ENCODE data around the gene COL20A1. TPM values are rescaled to one million over a fixed set of nuclear protein-coding genes. Genes with fewer than 3 reads are reported as not detected.

Gene COL20A1
- total RNA-seq, 2 donors from 2014 or later = not detected

DNA sequence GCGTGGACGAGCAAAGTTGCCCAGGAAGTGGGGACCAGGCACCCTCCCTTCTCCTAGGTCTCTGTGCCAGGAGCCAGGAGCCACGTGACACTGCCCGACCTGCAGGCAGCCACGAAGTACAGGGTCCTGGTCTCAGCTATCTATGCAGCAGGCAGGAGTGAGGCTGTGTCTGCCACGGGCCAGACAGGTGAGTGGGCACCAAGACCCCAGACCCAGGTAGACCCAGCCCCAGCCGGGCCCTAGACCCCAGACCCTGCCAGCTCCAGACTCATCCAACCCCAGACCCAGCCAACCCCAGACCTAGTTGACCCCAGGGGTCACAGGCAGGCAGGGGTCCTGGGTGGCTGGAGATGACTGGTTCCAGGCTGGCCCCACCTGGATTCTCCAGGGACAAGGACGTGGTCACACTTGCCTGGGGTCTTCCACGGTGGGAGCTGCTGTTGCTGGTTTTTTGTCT is 21.1 kb downstream of the COL20A1 start:
- H3K9me3 ChIP-seq = no peaks in the 10 kb centered on the region

GRCh38 chr20:63314566-63315239 is 21.7 kb downstream of the COL20A1 start:
- Histone ChIP-seq H3K36me3 (replicated peaks in 1 of 2; ENCODE audit: insufficient read depth in 1 of 2, low read depth in 2 of 2) (no peaks in the 10 kb centered on the region), H3K4me3 (no peak overlapping the region), H3K4me1 (no peaks in the 10 kb centered on the region), H3K27ac (no peak overlapping the region), H3K9me3 (no peaks in the 10 kb centered on the region), H3K27me3 (peaks cover 0 to 6% of the 10 kb centered on the region in 2 donors)
- DNase-seq (no peak), ATAC-seq (no peak)
- WGBS, 2 donors = 56 to 68% methylated on average over 10 to 20 of the region's 21 CpGs
- TF ChIP-seq CTCF (IDR thresholded peaks at IDR 0.05) (no peak), POLR2A (IDR thresholded peaks at IDR 0.05) (no peak)
- intact Hi-C loops (cut with DNase I) = no loop called here

More for the DNA sequence above, 21.1 kb downstream of the COL20A1 start:
- Histone ChIP-seq H3K27ac (no peak overlapping the region), H3K4me1 (no peaks in the 10 kb centered on the region), H3K27me3 (peaks cover 0 to 6% of the 10 kb centered on the region in 2 donors), H3K36me3 (replicated peaks in 1 of 2; ENCODE audit: insufficient read depth in 1 of 2, low read depth in 2 of 2) (no peaks in the 10 kb centered on the region), H3K4me3 (no peak overlapping the region)
- intact Hi-C loops (cut with DNase I) = no loop called here
- TF ChIP-seq POLR2A (IDR thresholded peaks at IDR 0.05) = no peak
- TF ChIP-seq CTCF (IDR thresholded peaks at IDR 0.05) = no peak
- no peak for DNase-seq
- no peak for ATAC-seq
- 0 to 44% methylated on average over 1 to 9 of the region's 9 CpGs for WGBS, 2 donors

DNA sequence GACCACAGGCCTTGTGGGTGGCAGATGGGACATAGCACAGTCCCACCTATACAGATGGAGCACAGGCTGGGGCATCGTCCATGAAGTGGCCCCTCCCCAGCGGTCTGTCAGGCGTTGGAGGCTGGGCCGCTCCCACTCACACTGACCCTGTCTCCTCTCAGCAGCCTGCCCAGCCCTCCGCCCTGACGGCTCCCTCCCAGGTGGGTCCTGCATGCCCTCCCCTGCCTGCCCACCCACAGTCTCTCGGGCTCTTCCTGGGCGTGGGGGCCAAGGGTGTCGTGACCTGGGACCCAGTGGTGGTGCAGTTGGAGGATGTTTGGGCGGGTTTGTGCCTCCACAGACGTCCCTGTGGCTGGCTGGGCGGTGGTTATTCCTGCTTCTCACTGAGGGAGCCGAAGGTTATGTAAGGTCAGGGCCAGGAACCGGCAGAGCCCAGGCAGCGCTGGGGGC is 22.3 kb downstream of the COL20A1 start:
- WGBS, 2 donors = 29 to 48% methylated on average over 6 to 13 of the region's 15 CpGs
- ATAC-seq (no peak), DNase-seq (peak in 1 of 4 donors; percentile 9)
- TF ChIP-seq POLR2A (IDR thresholded peaks at IDR 0.05) (no peak), CTCF (IDR thresholded peaks at IDR 0.05) (no peak)
- H3K27me3 ChIP-seq = peaks cover 0 to under 1% of the 10 kb centered on the region in 2 donors
- no peak overlapping the region for H3K4me3 ChIP-seq
- no peak overlapping the region for H3K27ac ChIP-seq
- no peaks in the 10 kb centered on the region for H3K9me3 ChIP-seq
- intact Hi-C loops (cut with DNase I) = no loop called here
- H3K36me3 ChIP-seq (replicated peaks in 1 of 2; ENCODE audit: insufficient read depth in 1 of 2, low read depth in 2 of 2) = no peaks in the 10 kb centered on the region
- no peaks in the 10 kb centered on the region for H3K4me1 ChIP-seq

GRCh38 chr20:63315731-63316491 is 22.9 kb downstream of the COL20A1 start:
- H3K4me1 ChIP-seq = no peaks in the 10 kb centered on the region
- no peak overlapping the region for H3K27ac ChIP-seq
- H3K9me3 ChIP-seq = no peaks in the 10 kb centered on the region
- no peaks in the 10 kb centered on the region for H3K36me3 ChIP-seq (replicated peaks in 1 of 2; ENCODE audit: insufficient read depth in 1 of 2, low read depth in 2 of 2)
- DNase-seq (peak in 1 of 4 donors; percentile 3), ATAC-seq (no peak)
- 61 to 74% methylated on average over 8 to 26 of the region's 31 CpGs for WGBS, 2 donors
- intact Hi-C loops (cut with DNase I) = no loop called here
- TF ChIP-seq POLR2A (IDR thresholded peaks at IDR 0.05) (no peak), CTCF (IDR thresholded peaks at IDR 0.05) (no peak)
- H3K27me3 ChIP-seq = no peaks in the 10 kb centered on the region
- no peak overlapping the region for H3K4me3 ChIP-seq
